ENCODE data around the gene KRTAP5-6.
A peak's percentile ranks its signal among the peaks of the same experiment; 100 is the strongest.
"Not testable (repeated sequence)": the region's sequence is repeated elsewhere in the genome, so short reads cannot be mapped to it uniquely, and the experiment has no call there.

The KRTAP5-6 gene

DNA sequence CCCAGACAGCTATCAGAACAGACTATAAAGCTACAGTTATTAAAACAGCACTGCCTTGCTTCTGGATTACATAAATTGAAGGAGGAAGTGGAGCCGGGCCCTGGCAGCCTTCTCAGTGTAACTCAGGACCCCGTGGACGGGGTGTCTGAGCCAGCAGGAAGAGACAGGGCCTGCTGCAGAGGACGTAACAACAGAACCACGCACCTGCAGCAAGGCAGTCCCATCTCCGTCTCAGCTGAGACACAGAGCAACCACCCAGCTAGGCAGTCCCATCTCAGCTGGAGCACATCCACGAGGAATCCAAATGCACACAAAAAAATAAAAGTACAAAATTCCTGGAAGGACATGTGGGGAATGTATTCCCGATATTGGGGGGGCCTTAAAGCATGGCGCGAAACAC lies 17.1 kb upstream of the KRTAP5-6 start:
- no peak overlapping the region for H3K4me3 ChIP-seq (ENCODE audit: low read depth, low read length)
- no peak for DNase-seq (ENCODE audit: low read depth)

DNA sequence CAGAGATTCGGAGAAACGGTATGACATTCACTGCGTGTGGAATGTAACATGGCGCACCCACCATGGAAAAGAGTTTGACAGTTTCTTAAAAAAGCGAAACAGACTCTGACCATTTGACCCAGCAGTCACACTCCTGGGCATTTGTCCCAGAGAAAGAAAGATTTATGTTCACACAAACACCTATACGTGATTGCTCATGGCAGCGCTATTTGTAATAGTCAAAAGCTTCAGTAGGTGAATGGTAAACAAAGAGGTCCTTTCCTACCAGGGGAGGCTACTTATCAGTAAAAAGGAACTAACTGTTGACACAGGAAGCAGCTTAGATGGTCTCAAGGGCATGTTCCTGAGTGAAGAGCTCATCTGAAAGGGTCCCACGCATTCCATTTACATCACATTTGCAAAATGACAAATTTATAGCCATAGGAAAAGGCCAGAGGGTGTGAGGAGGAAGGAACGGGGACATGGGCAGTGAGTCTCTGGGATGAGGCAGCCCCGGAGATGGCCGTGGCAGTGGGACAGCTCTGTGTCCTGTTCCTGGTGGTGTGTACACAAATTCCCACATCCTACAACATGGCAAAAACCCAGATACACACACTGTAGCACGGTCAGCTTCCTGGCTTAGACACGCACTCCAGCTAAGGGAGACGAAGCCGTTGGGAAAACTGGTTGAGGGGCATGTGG lies 14.6 kb upstream of the KRTAP5-6 start:
- no peak for DNase-seq (ENCODE audit: low read depth)
- no peak overlapping the region for H3K4me3 ChIP-seq (ENCODE audit: low read depth, low read length)

GRCh38 chr11:1683216-1683615 lies 13.8 kb upstream of the KRTAP5-6 start:
- not testable (repeated sequence) for DNase-seq (ENCODE audit: low read depth); H3K4me3 ChIP-seq (ENCODE audit: low read depth, low read length)

DNA sequence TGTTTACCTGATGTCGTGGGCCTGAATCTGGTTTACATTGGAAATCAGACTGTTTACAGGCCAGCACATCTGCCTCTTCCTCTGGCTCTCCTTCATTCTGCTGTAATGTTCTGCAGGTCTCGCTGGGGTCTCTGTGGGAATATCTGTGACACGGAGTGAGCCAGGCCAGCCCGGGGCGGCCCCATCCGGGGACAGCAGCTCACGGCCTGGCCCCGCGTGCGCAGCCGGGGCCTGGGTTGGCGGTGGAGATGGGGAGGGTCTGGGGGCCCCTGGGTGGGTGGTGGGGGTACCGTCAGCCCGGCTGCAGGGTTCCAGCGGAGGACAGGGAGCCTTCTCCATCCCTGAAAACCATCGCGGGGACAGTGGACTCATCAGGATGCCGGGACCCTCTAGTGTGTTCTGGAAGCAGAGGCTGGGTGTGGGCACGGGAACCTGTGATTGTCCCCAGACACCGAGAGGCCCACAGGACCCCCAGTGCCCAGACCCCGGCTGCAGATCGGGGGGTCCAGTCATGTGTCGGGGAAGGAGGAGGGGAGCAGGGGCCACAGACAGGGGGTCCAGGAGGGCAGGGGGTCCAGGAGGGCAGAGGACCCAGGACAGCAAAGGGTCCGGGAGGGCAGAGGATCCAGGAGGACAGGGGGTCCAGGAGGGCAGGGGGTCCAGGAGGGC lies 13.0 kb upstream of the KRTAP5-6 start:
- not testable (repeated sequence) for DNase-seq (ENCODE audit: low read depth); H3K4me3 ChIP-seq (ENCODE audit: low read depth, low read length)

GRCh38 chr11:1684886-1685874 lies 11.8 kb upstream of the KRTAP5-6 start:
- DNase-seq (ENCODE audit: low read depth); H3K4me3 ChIP-seq (ENCODE audit: low read depth, low read length): not testable (repeated sequence)

DNA sequence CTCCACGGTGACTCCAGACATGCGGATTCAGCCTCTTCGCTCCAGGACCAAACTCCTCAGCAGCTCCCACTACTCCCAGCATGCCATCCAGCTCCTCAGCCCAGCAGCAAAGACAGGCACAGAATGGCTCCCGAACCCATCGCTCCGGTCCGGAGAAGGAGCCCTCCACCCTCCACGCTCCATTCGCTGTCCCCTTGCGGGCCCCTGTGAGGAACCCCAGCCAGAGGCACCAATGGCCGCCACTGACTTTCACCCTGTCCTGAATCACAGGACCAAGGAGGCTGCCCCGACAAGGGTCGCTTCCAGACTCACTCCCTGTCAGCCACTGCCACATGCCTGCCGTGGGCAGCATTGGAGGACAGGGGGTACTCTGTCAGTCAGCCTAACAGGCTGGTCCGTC lies 10.8 kb upstream of the KRTAP5-6 start:
- DNase-seq (ENCODE audit: low read depth); H3K4me3 ChIP-seq (ENCODE audit: low read depth, low read length): not testable (repeated sequence)

- not testable (repeated sequence) for DNase-seq (ENCODE audit: low read depth); H3K4me3 ChIP-seq (ENCODE audit: low read depth, low read length)
These were observed 8.6 kb upstream of the KRTAP5-6 start for GRCh38 chr11:1688336-1688947.

DNA sequence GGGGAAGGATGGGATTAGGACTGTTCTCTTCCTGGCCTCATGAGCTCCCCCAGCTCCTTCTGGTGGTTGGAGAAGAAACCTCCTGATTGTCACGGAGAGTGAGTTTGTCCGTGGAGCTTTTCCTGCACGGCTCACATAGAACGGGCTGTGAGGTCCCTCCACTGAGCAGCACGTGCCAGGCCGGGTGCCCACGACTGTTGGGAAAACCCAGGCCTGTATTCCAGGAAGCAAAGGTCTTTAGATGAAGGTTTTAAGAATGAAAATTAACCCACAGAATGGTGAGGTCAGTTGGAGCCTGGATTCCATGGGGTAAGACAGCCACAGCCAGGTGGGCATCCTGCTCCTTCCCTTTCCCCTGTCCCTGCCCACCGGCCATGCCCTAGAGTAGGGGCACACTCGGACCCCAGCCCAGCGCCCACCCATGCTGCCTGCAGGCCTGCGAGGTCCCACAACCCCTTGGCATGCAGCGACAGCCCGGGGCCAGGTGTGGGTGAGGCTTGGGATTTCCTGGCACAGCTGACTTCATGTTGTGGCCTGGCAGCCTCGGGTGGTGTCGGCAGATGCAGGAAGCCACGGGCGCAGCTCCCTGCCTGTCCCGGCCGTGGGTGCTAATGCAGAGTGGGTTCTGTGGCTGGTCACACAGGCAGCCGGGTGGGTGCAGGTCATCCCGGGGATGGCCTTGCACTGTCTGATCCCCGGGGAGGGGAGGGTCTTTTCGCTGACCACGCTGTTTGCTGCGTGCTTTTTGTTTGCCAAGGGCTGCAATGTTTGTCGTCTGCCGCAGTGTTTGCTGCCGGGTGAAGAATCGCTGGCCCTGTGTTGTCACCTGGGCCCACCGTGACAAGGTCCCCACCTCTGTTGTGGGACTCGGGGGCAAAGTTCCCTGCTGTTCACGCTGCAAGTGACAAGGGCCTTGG lies 7.5 kb upstream of the KRTAP5-6 start:
- DNase-seq (ENCODE audit: low read depth); H3K4me3 ChIP-seq (ENCODE audit: low read depth, low read length): not testable (repeated sequence)

DNA sequence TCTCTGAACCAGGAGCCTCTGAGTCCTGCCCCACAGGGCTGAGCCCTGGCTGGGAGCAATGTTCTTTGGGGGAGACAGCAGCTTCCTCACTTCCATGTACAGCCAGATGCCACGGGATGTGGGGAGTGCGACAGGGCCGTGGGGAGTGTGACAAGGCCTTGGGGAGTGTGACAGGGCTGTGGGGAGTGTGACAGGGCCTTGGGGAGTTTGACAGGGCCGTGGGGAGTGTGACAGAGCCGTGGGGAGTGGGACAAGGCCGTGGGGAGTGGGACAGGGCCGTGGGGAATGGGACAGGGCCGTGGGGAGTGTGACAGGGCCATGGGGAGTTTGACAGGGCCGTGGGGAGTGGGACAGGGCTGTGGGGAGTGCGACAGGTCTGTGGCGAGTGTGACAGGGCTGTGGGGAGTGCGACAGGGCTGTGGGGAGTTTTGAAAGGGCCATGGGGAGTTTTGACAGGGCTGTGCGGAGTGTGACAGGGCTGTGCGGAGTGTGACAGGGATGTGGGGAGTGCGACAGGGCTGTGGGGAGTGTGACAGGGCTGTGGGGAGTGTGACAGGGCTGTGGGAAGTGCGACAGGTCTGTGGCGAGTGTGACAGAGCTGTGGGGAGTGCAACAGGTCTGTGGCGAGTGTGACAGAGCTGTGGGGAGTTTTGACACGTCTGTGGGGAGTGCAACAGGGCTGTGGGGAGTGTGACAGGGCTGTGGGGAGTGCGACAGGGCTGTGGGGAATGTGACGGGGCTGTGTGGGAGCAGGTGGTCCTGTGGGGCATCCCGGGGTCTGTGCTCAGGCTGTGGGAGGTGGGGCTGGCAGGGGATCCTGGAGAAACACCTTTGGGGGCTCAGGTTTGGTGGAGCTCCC lies 6.6 kb upstream of the KRTAP5-6 start:
- DNase-seq (ENCODE audit: low read depth): no peak
- no peak overlapping the region for H3K4me3 ChIP-seq (ENCODE audit: low read depth, low read length)

DNA sequence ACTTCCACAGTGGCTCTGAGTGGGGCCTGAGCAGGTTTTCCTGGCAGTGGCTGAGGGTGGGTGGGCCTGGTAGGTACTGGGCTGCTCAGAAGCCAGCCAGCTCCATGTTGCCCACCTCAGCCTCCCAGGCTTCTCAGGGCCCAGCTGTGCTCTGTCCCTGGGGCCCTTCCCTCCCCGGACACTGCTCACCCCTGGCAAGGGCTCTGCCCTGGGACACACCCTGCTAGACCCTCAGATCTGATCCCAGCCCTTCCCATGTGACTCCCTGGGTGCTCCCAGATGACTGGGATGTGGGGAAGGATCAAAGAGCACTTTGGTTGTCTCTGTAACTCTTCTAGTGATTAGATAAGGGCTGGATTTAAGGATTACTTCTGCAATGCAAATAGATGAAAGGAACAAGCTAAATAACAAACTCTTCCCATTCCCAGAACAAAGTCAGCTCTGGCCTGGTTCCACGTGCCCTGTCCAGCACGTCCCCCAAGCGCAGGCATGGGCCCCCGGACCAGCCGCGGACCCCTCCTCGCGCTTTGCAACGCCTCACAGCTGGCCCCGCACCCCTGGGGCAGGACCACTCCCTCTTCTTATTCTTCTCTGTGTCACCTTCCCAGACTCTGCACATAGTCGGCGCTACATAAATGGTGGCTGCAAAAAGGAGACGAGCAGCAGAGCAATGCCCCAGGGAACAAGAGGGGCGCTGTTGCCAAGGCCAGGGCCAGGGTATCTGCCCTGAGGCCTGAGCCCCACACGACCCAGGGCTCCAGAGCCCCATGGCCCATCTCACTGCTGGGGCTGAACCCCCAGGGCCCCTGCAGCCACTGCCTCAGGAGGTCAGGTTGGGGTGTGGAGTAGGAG lies 5.7 kb upstream of the KRTAP5-6 start:
- H3K4me3 ChIP-seq (ENCODE audit: low read depth, low read length): no peak overlapping the region
- DNase-seq (ENCODE audit: low read depth): no peak

DNA sequence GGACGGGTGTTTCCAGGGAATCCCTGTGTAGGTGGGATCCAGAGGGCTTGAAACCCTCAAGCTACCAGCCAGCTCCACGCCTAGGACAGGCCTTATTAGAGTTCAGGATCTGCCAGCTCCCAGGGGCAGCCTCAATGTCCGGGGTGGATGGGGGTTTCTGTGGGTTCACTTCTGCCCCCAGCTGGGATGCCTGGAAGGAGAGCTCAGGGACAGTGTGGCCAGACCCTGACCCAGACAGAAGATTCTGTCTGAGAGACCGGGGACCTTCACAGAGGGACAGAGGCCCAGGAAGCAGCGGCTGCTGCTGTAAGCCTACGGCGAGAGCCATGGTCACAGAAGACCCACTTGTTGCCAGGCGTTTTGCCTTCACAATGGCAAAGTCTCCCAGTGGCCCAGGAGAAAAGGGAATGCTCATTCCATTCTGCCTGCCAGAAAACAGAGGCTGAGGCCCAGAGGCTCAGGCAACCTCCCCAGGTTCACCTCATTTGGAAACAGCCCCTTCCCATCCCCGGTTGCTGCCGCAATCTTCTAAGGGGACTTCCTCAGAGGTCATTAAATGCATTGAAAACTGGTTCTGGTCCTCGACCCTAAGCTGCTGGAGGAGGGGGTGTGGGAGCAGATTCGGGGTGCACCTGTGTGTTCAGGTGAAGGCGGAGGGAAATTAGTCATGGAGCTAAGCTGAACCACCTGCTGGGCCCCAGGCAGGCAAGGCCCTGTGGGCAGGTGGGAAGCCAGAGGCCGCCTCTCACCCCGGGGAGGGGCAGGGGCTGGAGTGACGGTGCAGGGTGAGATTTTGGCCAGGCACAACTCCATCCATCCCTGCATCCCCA lies 4.9 kb upstream of the KRTAP5-6 start:
- DNase-seq (ENCODE audit: low read depth): no peak
- H3K4me3 ChIP-seq (ENCODE audit: low read depth, low read length): no peak overlapping the region

DNA sequence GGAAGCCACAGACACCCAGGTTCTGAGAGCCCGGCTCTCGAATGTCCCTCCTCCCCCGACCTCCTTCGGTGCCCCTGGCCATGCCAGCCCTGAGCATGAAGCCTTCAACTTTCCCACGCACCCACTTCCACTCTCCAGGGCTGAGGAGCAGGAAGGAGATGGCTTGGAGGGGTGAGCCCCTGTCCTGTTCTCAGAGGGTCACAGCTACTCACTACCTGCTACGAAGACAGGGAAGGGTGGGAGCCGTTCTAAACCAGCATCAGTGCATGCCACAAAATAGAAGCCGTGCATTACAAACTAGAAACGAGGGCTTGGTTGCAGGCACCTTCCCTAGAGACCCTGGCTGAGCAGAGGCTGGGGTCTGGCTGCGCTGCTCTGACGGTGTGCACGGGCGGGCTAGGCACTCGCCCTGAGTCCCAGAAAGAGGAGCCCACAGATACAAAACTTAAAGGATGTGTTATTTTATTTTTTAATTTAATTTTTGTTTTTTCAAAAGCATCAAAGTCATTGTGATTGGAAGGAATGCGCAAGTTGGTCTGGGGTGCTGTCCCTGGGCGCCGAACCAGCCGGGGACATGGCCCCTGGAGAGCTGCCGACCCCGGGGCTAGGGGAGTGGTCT lies 4.2 kb upstream of the KRTAP5-6 start:
- DNase-seq (ENCODE audit: low read depth): no peak
- no peak overlapping the region for H3K4me3 ChIP-seq (ENCODE audit: low read depth, low read length)

DNA sequence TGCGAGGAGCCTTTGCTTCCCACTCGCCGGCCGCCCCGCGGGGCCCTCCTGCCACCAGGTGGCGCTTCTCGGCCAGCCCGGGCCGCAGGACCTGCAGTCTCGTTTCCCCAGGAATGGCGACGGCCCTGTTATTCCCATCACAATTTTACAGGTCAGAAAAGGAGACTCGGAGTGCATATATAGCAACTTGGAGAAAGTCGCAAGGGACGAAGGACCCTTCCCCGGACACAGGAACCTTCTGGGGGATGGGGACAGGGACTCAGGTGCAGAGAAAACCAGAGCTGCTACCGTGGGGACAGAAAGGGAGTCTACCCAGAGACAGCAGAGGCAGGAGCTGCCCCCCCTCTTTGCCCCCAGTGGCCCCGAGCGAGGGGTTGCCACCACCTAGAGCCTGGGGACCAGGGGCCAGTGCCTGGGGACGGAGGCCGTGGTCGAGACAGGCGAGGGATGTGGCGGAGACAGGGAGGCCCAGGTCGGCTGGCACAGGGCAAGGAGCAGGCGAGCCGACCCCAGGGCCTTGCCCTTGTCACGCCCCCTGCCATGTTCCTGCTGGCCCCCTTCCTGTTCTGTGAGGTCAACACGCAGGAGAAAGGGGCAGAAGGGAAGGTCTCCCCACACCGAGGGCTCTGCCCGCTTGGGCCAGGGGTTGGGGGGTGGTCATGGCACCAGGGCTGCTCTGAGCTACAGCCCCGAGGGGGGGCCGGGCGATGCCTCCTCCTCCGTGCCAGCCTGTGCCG lies 3.5 kb upstream of the KRTAP5-6 start:
- peak; percentile 9 for DNase-seq (ENCODE audit: low read depth)

GRCh38 chr11:1694064-1694845 lies 2.7 kb upstream of the KRTAP5-6 start:
- peak; percentile 20 for DNase-seq (ENCODE audit: low read depth)
- H3K4me3 ChIP-seq (ENCODE audit: low read depth, low read length): peak overlapping the region; percentile 37

More for the DNA sequence above, 3.5 kb upstream of the KRTAP5-6 start:
- peak overlapping the region; percentile 37 for H3K4me3 ChIP-seq (ENCODE audit: low read depth, low read length)
